ENCODE results near the gene KBTBD4. TPM values are rescaled to one million over a fixed set of nuclear protein-coding genes. Genes with fewer than 3 reads are reported as not detected.

Gene KBTBD4
- total and polyA plus RNA-seq, 4 donors: 5.6 to 12.0 (median 8.6) TPM

GRCh38 chr11:47595029-47595428 is 16.3 kb upstream of the KBTBD4 start:
- H3K27ac ChIP-seq (ENCODE audit: low read depth in 1 of 2, low read length in 2 of 2): no peak overlapping the region
- H3K27me3 ChIP-seq (ENCODE audit: control insufficient read depth in 4 of 4, insufficient read depth in 4 of 4, low read length in 3 of 4): peaks cover 0 to 7% (median 2%) of the 10 kb centered on the region in 4 donors
- peaks cover 0 to 6% (median 2%) of the 10 kb centered on the region in 4 donors for H3K4me1 ChIP-seq (ENCODE audit: control insufficient read depth in 4 of 4, insufficient read depth in 4 of 4, low read length in 3 of 4)
- no peak overlapping the region for H3K9ac ChIP-seq (ENCODE audit: low read depth in 1 of 2, low read length in 2 of 2)
- no peaks in the 10 kb centered on the region for H3K36me3 ChIP-seq (ENCODE audit: control insufficient read depth in 4 of 4, insufficient read depth in 3 of 4, low read depth in 1 of 4, low read length in 3 of 4)
- TF ChIP-seq FOXA2 (IDR thresholded peaks at IDR 0.05): no peak
- no peak for TF ChIP-seq MAX (IDR thresholded peaks at IDR 0.05)
- TF ChIP-seq RXRA (IDR thresholded peaks at IDR 0.05): no peak
- TF ChIP-seq ATF3 (IDR thresholded peaks at IDR 0.05): no peak
- TF ChIP-seq HNF4A (conservative IDR thresholded peaks at IDR 0.05): no peak
- no peak for TF ChIP-seq NR2F2 (IDR thresholded peaks at IDR 0.05)
- TF ChIP-seq JUND (IDR thresholded peaks at IDR 0.05): no peak
- TF ChIP-seq TAF1 (conservative IDR thresholded peaks at IDR 0.05): no peak
- no peak for TF ChIP-seq GABPA (IDR thresholded peaks at IDR 0.05 in 1 of 2, conservative IDR thresholded peaks at IDR 0.05 in 1 of 2)
- no peak for TF ChIP-seq EGR1 (IDR thresholded peaks at IDR 0.05; ENCODE audit: low read depth in 2 of 2)
- no peak for TF ChIP-seq ZBTB33 (IDR thresholded peaks at IDR 0.05)
- TF ChIP-seq YY1 (IDR thresholded peaks at IDR 0.05): no peak
- TF ChIP-seq REST (IDR thresholded peaks at IDR 0.05): no peak
- TF ChIP-seq HNF4G (IDR thresholded peaks at IDR 0.05): no peak
- DNase-seq (ENCODE audit: low spot score): no peak
- H3K9me3 ChIP-seq (ENCODE audit: control insufficient read depth in 4 of 4, low read length in 3 of 4): peaks cover 0 to 4% (median under 1%) of the 10 kb centered on the region in 4 donors
- WGBS: 60% methylated on average over 7 of the region's 7 CpGs
- H3K4me3 ChIP-seq (ENCODE audit: low read depth in 1 of 3, low read length in 3 of 3): no peak overlapping the region

- no peak for DNase-seq (ENCODE audit: low spot score)
- Histone ChIP-seq H3K4me1 (ENCODE audit: control insufficient read depth in 4 of 4, insufficient read depth in 4 of 4, low read length in 3 of 4) (peaks cover 0 to 6% (median 2%) of the 10 kb centered on the region in 4 donors), H3K9ac (ENCODE audit: low read depth in 1 of 2, low read length in 2 of 2) (no peak within 1 kb of the TSS), H3K9me3 (ENCODE audit: control insufficient read depth in 4 of 4, low read length in 3 of 4) (peaks cover 0 to 7% (median 1%) of the 10 kb centered on the region in 4 donors), H3K27ac (ENCODE audit: low read depth in 1 of 2, low read length in 2 of 2) (no peak within 1 kb of the TSS), H3K27me3 (ENCODE audit: control insufficient read depth in 4 of 4, insufficient read depth in 4 of 4, low read length in 3 of 4) (peaks cover 0 to 7% (median 2%) of the 10 kb centered on the region in 4 donors), H3K36me3 (ENCODE audit: control insufficient read depth in 4 of 4, insufficient read depth in 3 of 4, low read depth in 1 of 4, low read length in 3 of 4) (no peaks in the 10 kb centered on the region), H3K4me3 (ENCODE audit: low read depth in 1 of 3, low read length in 3 of 3) (peak within 1 kb of the TSS in 1 of 3 donors; percentile 33)
- 5% methylated on average over 48 of the region's 48 CpGs for whole genome bisulfite sequencing
- TF ChIP-seq SP1 (IDR thresholded peaks at IDR 0.05) (no peak), ZBTB33 (IDR thresholded peaks at IDR 0.05) (no peak), HNF4G (IDR thresholded peaks at IDR 0.05) (no peak), EGR1 (IDR thresholded peaks at IDR 0.05; ENCODE audit: low read depth in 2 of 2) (no peak), JUND (IDR thresholded peaks at IDR 0.05) (no peak), RXRA (IDR thresholded peaks at IDR 0.05) (no peak), ATF3 (IDR thresholded peaks at IDR 0.05) (no peak), FOXA1 (IDR thresholded peaks at IDR 0.05) (no peak), RAD21 (IDR thresholded peaks at IDR 0.05) (no peak), GABPA (IDR thresholded peaks at IDR 0.05 in 1 of 2, conservative IDR thresholded peaks at IDR 0.05 in 1 of 2) (no peak), FOXA2 (IDR thresholded peaks at IDR 0.05) (no peak), HNF4A (conservative IDR thresholded peaks at IDR 0.05) (no peak), NR2F2 (IDR thresholded peaks at IDR 0.05) (no peak), YY1 (IDR thresholded peaks at IDR 0.05) (no peak), MAX (IDR thresholded peaks at IDR 0.05) (no peak), CTCF (IDR thresholded peaks at IDR 0.05; ENCODE audit: low read depth, low read length, missing input control) (no peak)
Observed at GRCh38 chr11:47593934-47594855, 15.4 kb upstream of the KBTBD4 start, which contains the start of gene C1QTNF4. C1QTNF4 (minus strand) TSS chr11:47594411; CDS start chr11:47590810, 3,601 bp downstream.

Measured in liver (tissue), 9 donors.